H1 (cell line): ENCODE results near the gene CPED1.

Source experiments
- CTCF ChIP-seq, 3 experiments: IDR thresholded peaks; 1 replicate in 2 of 3; 2 replicates in 1 of 3; pipeline versions ENCODE4 v1.5.1 to v1.6.1; 2011; ENCODE audit warnings: low read length in 3 of 3, mild to moderate bottlenecking in 3 of 3, inconsistent platforms in 2 of 3, low read depth in 1 of 3, moderate library complexity in 1 of 3; ENCODE audit not compliant: insufficient read depth in 1 of 3; ENCODE audit errors: control extremely low read depth in 1 of 3
- GABPA ChIP-seq: IDR thresholded peaks from 2 replicates; pipeline ENCODE4 v1.6.1; 2011; ENCODE audit warnings: mild to moderate bottlenecking, low read length, moderate library complexity, borderline replicate concordance; ENCODE audit not compliant: insufficient read depth
- MAX ChIP-seq: IDR thresholded peaks from 2 replicates; pipeline ENCODE4 v1.6.1; 2012; ENCODE audit warnings: inconsistent platforms

- TF ChIP-seq MAX (no peak), GABPA (no peak), CTCF (IDR thresholded peaks at IDR 0.05; ENCODE audit: control extremely low read depth in 1 of 3, insufficient read depth in 1 of 3, low read depth in 1 of 3, low read length in 3 of 3) (no peak)
Measured at GRCh38 chr7:121214657-121215056, 226.1 kb downstream of the CPED1 start.
